Measurements from ENCODE around the gene GPR78.

The GPR78 gene

GRCh38 chr4:8547108-8547911, 32.9 kb upstream of the GPR78 start:
- no peak for DNase-seq

GRCh38 chr4:8547912-8548730, 32.1 kb upstream of the GPR78 start:
- peak; percentile 91 for DNase-seq

- no peak for DNase-seq
Measured at GRCh38 chr4:8548731-8549351, 31.4 kb upstream of the GPR78 start.

- peak; percentile 58 for DNase-seq
Measured at GRCh38 chr4:8549352-8549931, 30.8 kb upstream of the GPR78 start.

GRCh38 chr4:8550691-8551090, 29.5 kb upstream of the GPR78 start:
- no peak for DNase-seq

GRCh38 chr4:8552024-8552423, 28.2 kb upstream of the GPR78 start:
- DNase-seq: no peak

GRCh38 chr4:8552581-8553205, 27.5 kb upstream of the GPR78 start:
- no peak for DNase-seq

GRCh38 chr4:8553216-8553615, 27.0 kb upstream of the GPR78 start:
- DNase-seq: no peak

GRCh38 chr4:8553991-8554405, 26.2 kb upstream of the GPR78 start:
- peak; percentile 61 for DNase-seq

GRCh38 chr4:8554555-8555100, 25.6 kb upstream of the GPR78 start:
- no peak for DNase-seq

- no peak for DNase-seq
Measured at GRCh38 chr4:8555716-8556115, 24.5 kb upstream of the GPR78 start.

GRCh38 chr4:8556341-8557150, 23.6 kb upstream of the GPR78 start:
- DNase-seq: no peak

- DNase-seq: no peak
Measured at GRCh38 chr4:8557151-8558076, 22.8 kb upstream of the GPR78 start.

GRCh38 chr4:8558080-8558960, 21.9 kb upstream of the GPR78 start:
- DNase-seq: peak; percentile 68

GRCh38 chr4:8559011-8559410, 21.2 kb upstream of the GPR78 start:
- DNase-seq: no peak

GRCh38 chr4:8559524-8560264, 20.5 kb upstream of the GPR78 start:
- DNase-seq: no peak

- DNase-seq: peak; percentile 59
Measured at GRCh38 chr4:8560265-8561047, 19.7 kb upstream of the GPR78 start.

GRCh38 chr4:8564595-8564994, 15.6 kb upstream of the GPR78 start:
- no peak for DNase-seq
